Effector memory CD8-positive, alpha-beta T cell (primary cell): ENCODE data around the gene OSM.
"Not testable (repeated sequence)": the region's sequence is repeated elsewhere in the genome, so short reads cannot be mapped to it uniquely, and the experiment has no call there.

Experiments used
- ATAC-seq: fragments of 150-1000 bp; cut with Tn5 transposase; replicated peaks from 2 replicates; pipeline ENCODE4 v1.10.0; 2021; ENCODE audit warnings: mild to moderate bottlenecking, moderate library complexity
- DNase-seq, 3 experiments: peaks; one replicate each; pipeline ENCODE4 v3.0.0; 2021
- H3K27ac Mint-ChIP-seq, 2 donors: one replicate each; pipeline ENCODE4 v1.8.0; 2022; ENCODE audit warnings: mild to moderate bottlenecking in 2 of 2, mixed read lengths in 2 of 2, moderate library complexity in 2 of 2
- H3K27me3 Mint-ChIP-seq, 2 donors: one replicate each; pipeline ENCODE4 v1.8.0; 2022; ENCODE audit warnings: mixed read lengths in 2 of 2
- H3K36me3 Mint-ChIP-seq: one replicate; pipeline ENCODE4 v1.8.0; 2022; ENCODE audit warnings: mild to moderate bottlenecking, moderate library complexity, mixed read lengths; ENCODE audit not compliant: insufficient read depth
- H3K4me1 Mint-ChIP-seq, 2 donors: one replicate each; pipeline ENCODE4 v1.8.0; 2022; ENCODE audit warnings: low read depth in 2 of 2, mixed read lengths in 2 of 2
- H3K4me3 Mint-ChIP-seq, 2 donors: one replicate each; pipeline ENCODE4 v1.8.0; 2022; ENCODE audit warnings: mild to moderate bottlenecking in 2 of 2, mixed read lengths in 2 of 2, moderate library complexity in 2 of 2
- H3K9me3 Mint-ChIP-seq, 2 donors: one replicate each; pipeline ENCODE4 v1.8.0; 2022; ENCODE audit warnings: mixed read lengths in 2 of 2

OSM gene

DNA sequence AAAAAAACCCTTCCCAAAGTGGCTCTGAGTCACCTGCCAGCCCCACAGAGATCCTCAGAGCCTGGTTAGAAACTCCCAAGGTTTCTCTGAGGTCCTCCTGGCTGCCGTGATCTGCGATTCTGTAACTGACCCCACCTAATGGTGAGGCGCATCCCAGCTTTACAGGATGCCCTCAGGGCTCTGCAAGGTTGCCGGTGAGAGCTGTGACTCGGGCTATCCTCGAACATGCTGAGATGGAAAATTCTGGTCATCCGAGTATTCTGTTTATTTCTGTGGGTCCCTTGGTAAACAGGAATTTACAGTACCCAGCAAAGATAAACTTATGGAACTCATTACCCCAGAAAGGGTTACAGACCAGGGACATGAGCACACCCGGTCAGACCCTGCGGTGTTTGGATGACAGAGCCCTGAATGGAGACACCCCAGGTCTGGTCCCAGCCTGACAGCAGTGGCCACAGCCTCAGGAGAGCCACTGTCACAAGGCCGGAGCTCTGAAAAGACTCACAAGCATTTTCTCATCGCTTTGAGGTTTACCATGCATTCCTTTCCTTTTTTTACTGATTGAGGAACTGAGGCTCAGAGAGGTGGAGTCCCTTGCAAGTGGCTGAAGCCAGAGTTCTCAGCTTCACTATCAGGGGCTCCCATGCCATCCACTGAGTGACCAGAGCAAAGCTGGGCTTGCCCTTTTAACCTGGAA, 42.3 kb downstream of the OSM start:
- no peak for DNase-seq
- Mint-ChIP-seq H3K4me3 (no peak overlapping the region), H3K4me1 (peaks cover 67 to 73% of the 10 kb centered on the region in 2 donors), H3K27me3 (no peaks in the 10 kb centered on the region), H3K36me3 (peaks cover 4% of the 10 kb centered on the region), H3K27ac (peak overlapping the region; percentile 11 to 85), H3K9me3 (no peaks in the 10 kb centered on the region)
- no peak for ATAC-seq

DNA sequence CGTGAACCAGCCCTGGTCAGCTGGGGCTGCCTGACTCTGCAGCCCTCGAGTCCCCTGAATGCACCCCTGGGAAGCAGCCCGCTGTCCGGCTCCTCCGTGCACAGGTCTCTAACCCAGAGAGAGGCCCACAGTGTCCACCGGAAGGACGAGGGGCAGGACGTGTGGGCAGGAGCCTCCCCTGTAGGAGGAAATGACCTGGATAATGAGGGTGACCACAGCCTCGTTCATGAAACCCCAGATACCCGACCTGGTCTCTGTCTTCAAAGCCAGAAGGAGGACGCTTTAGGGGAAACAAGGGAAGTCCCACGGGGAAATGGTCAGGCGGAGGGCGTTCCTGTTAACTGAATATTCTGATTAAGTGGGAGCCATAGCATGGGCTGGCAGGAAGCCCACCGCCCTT, 43.3 kb downstream of the OSM start:
- no peaks in the 10 kb centered on the region for H3K9me3 Mint-ChIP-seq
- H3K4me1 Mint-ChIP-seq = peaks cover 67 to 73% of the 10 kb centered on the region in 2 donors
- DNase-seq (no peak), ATAC-seq (no peak)
- peak overlapping the region in 1 of 2 donors; percentile 47 for H3K4me3 Mint-ChIP-seq
- peaks cover 4% of the 10 kb centered on the region for H3K36me3 Mint-ChIP-seq
- H3K27ac Mint-ChIP-seq = no peak overlapping the region
- no peaks in the 10 kb centered on the region for H3K27me3 Mint-ChIP-seq

- peaks cover 60 to 69% of the 10 kb centered on the region in 2 donors for H3K4me1 Mint-ChIP-seq
- peak overlapping the region; percentile 92 to 93 for H3K27ac Mint-ChIP-seq
- no peaks in the 10 kb centered on the region for H3K27me3 Mint-ChIP-seq
- DNase-seq (no peak), ATAC-seq (no peak)
- no peaks in the 10 kb centered on the region for H3K9me3 Mint-ChIP-seq
- peaks cover 4% of the 10 kb centered on the region for H3K36me3 Mint-ChIP-seq
- H3K4me3 Mint-ChIP-seq = peak overlapping the region in 1 of 2 donors; percentile 78
Measured at GRCh38 chr22:30222321-30222720, 44.3 kb downstream of the OSM start.

GRCh38 chr22:30221121-30221992, 45.3 kb downstream of the OSM start:
- Mint-ChIP-seq H3K4me1 (peaks cover 54 to 66% of the 10 kb centered on the region in 2 donors), H3K27ac (peak overlapping the region; percentile 92 to 93), H3K4me3 (peak overlapping the region; percentile 70 to 78), H3K27me3 (no peaks in the 10 kb centered on the region), H3K9me3 (no peaks in the 10 kb centered on the region), H3K36me3 (peaks cover 4% of the 10 kb centered on the region)
- DNase-seq (peak; percentile 59 to 64 (median 61)), ATAC-seq (peak; percentile 81)

DNA sequence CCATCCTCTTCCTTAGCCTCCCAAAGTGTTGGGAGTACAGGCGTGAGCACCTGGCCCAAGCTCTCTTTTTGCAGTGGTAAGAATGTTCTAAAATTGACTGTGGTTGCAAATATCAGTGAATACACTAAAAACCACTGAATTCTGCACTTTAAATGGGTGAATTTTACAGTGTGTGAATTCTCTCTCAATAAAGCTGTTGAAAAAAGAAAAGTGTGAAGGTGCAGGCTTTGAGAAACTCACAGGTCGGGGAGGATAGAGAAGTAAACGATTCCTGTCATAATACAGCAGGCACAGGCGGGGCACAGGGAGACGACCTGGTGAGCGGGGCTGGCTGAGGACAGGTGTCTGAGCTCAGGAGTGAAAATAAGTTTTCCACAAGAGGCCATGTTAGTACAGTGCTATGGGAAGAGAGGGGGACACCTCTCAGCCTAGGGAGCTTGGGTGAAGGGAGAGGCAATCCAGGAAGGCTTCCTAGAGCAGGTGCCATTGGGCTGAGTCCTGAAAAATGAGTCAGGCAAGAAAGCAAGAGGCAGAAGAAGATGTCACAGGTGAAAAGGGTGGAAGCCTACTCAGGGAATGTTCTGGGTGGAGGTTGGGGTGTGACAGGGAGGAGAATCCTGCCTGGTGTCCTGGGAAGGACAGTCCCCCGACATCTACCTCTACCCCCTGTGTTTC, 46.2 kb downstream of the OSM start:
- Mint-ChIP-seq H3K36me3 (peaks cover 4% of the 10 kb centered on the region), H3K4me3 (peak overlapping the region; percentile 70 to 78), H3K9me3 (no peaks in the 10 kb centered on the region), H3K27ac (peak overlapping the region; percentile 92 to 93), H3K4me1 (peaks cover 46 to 58% of the 10 kb centered on the region in 2 donors), H3K27me3 (no peaks in the 10 kb centered on the region)
- no peak for ATAC-seq
- no peak for DNase-seq

GRCh38 chr22:30219668-30220278, 46.9 kb downstream of the OSM start:
- DNase-seq (no peak), ATAC-seq (no peak)
- Mint-ChIP-seq H3K4me1 (peaks cover 39 to 54% of the 10 kb centered on the region in 2 donors), H3K36me3 (peaks cover 4% of the 10 kb centered on the region), H3K9me3 (no peaks in the 10 kb centered on the region), H3K27ac (peak overlapping the region; percentile 92 to 93), H3K27me3 (no peaks in the 10 kb centered on the region), H3K4me3 (peak overlapping the region; percentile 70 to 78)

DNA sequence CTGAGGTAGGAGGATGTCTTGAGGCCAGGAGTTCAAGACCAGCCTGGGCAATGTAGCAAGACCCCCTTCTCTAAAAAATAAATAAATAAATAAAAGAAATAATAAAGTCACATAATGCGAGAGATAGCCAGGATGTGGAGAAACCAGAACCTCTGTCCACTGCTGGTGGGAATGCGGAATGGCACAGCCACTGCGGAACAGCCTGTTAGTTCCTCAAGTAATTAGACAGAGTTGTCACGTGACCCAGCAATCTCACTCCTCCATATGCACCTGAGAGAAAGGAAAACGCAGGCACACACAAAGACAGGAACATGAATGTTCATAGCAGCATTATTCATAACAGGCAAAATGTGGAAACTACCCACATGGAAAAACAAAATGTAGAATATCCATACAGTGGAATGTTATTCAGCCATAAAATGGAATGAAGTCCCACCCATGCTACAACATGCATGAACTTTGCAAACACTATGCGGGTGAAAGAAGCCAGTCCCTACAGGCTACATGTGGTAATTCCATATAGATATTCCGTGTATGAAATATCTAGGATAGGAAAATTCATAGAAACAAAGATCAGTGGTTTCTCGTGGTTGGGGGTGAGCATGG, 47.5 kb downstream of the OSM start:
- peaks cover 4% of the 10 kb centered on the region for H3K36me3 Mint-ChIP-seq
- no peak for ATAC-seq
- no peaks in the 10 kb centered on the region for H3K27me3 Mint-ChIP-seq
- H3K4me3 Mint-ChIP-seq = peak overlapping the region in 1 of 2 donors; percentile 39
- H3K9me3 Mint-ChIP-seq = no peaks in the 10 kb centered on the region
- peak overlapping the region; percentile 92 to 93 for H3K27ac Mint-ChIP-seq
- no peak for DNase-seq
- peaks cover 38 to 50% of the 10 kb centered on the region in 2 donors for H3K4me1 Mint-ChIP-seq

DNA sequence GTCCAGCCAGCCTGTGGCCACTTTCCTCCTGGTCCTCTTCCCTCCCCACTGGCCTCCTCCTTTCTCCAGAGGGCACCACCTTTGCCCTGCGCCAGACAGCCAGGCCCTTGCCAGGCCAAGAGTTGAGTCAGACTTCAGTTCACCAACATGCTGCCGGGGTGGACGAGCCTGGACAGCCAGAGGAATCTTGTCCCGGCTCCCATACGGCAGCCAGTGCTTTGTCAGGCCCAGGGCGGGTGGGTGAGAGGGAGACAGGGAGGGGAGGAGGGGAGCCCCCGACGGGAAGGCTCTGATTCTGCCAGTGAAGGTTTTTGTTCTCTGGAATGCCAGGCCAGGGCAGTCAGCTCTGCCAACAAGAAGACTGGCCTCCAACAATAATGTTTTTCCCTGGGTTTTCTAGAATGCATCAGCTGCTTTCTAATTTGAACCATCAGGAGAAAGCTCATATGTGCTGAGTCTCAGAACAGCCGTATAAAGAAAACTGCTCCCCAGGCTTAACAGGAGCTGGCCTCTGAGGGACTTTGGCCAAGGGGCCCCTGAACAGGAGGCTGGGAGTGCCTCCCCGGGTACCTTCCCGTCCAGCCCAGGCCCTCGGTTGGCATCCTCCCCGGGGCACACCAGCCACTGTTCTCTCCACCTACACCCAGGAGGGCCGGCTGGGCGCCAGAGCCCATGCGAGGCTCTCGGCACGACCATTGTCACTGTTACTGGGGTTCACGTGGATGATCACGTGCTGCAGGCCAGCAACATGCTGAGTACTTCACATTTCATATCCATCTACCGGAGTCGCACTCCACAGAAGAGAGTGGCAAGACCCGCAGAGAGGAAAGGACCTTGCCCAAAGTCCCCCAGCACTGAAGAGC, 48.7 kb downstream of the OSM start:
- no peaks in the 10 kb centered on the region for H3K9me3 Mint-ChIP-seq
- peaks cover 4% of the 10 kb centered on the region for H3K36me3 Mint-ChIP-seq
- no peak for ATAC-seq

GRCh38 chr22:30216710-30217109, 49.9 kb downstream of the OSM start:
- ATAC-seq = no peak
- peaks cover 4% of the 10 kb centered on the region for H3K36me3 Mint-ChIP-seq
- H3K4me1 Mint-ChIP-seq = peaks cover 31 to 38% of the 10 kb centered on the region in 2 donors
- H3K4me3 Mint-ChIP-seq = no peak overlapping the region
- no peaks in the 10 kb centered on the region for H3K27me3 Mint-ChIP-seq
- no peaks in the 10 kb centered on the region for H3K9me3 Mint-ChIP-seq
- H3K27ac Mint-ChIP-seq = no peak overlapping the region
- no peak for DNase-seq

More for the DNA sequence above, 48.7 kb downstream of the OSM start:
- DNase-seq = no peak
- Mint-ChIP-seq H3K27ac (peak overlapping the region in 1 of 2 donors; percentile 45), H3K4me1 (peaks cover 34 to 43% of the 10 kb centered on the region in 2 donors), H3K27me3 (no peaks in the 10 kb centered on the region), H3K4me3 (no peak overlapping the region)

DNA sequence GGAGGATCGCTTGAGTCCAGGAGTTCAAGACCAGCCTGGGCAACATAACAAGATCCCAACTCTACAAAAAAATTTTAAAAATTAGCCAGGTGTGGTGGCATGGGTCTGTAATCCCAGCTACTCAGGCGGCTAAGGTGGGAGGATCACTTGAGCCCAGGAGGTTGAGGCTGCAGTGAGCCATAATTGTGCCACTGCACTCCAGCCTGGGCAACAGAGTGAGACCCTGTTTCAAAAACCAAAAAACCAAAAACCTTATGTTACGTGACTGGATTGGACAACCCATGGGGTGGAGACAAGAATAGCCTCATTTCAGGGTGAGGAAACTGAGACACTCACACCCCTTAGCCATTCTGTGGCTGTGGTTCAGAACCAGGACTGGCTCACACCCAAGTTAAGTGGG, 50.4 kb downstream of the OSM start:
- DNase-seq = not testable (repeated sequence)

GRCh38 chr22:30214703-30215407, 51.8 kb downstream of the OSM start:
- Mint-ChIP-seq H3K27ac (peak overlapping the region in 1 of 2 donors; percentile 62), H3K27me3 (no peaks in the 10 kb centered on the region), H3K4me1 (peaks cover 13 to 19% of the 10 kb centered on the region in 2 donors), H3K9me3 (no peaks in the 10 kb centered on the region), H3K36me3 (no peaks in the 10 kb centered on the region), H3K4me3 (no peak overlapping the region)
- DNase-seq = no peak
- ATAC-seq = no peak

More for the DNA sequence above, 50.4 kb downstream of the OSM start:
- not testable (repeated sequence) for H3K4me3 Mint-ChIP-seq, ATAC-seq, H3K27me3 Mint-ChIP-seq, H3K27ac Mint-ChIP-seq, H3K36me3 Mint-ChIP-seq, H3K9me3 Mint-ChIP-seq
- H3K4me1 Mint-ChIP-seq = peaks cover 27 to 33% of the 10 kb centered on the region in 2 donors
